IMR-90 (cell line): Measurements from ENCODE around the gene CFAP157. TPM values are rescaled to one million over a fixed set of nuclear protein-coding genes. Genes with fewer than 3 reads are reported as not detected.

ENCODE experiments used
- ATAC-seq: fragments of 200-7000 bp; cut with Tn5 transposase; 2 replicates; pipeline ENCODE4 v1.9.1; 2020; ENCODE audit warnings: low read depth, mild to moderate bottlenecking, moderate library complexity
- BruUV-seq: library from RNA; stranded (reverse); fragments of 400-500 nt; replicated peaks from 2 replicates; lab custom pipeline; 2021; lab: Mats Ljungman, UMichigan
- CTCF ChIA-PET: fragments of 300-600 bp; formaldehyde crosslinking; extraction: SDS; loops from one replicate; lab custom pipeline; 2021; ENCODE audit warnings: antibody characterized with exemption; lab: Yijun Ruan, JAX
- POLR2A ChIA-PET: fragments of 300-600 bp; sonication (Branson Sonifier 250); formaldehyde crosslinking; loops from one replicate; lab custom pipeline; 2022; ENCODE audit warnings: antibody characterized with exemption; ENCODE audit not compliant: unreplicated experiment; lab: Charles Lee
- DNase-seq: peaks from one replicate; pipeline ENCODE4 v3.0.0; 2013
- H2AFZ ChIP-seq: replicated peaks from 2 replicates; pipeline ENCODE3; 2013; ENCODE audit warnings: low read length, mild to moderate bottlenecking; ENCODE audit not compliant: poor library complexity
- H2AK5ac ChIP-seq: 2 replicates; pipeline ENCODE4 v1.6.1; 2013; ENCODE audit warnings: low read depth, low read length, inconsistent platforms
- H2AK9ac ChIP-seq: replicated peaks from 2 replicates; pipeline ENCODE3; 2013; ENCODE audit warnings: mild to moderate bottlenecking, low read depth, low read length, moderate library complexity; ENCODE audit not compliant: poor library complexity
- H2BK120ac ChIP-seq: 2 replicates; pipeline ENCODE4 v1.6.1; 2013; ENCODE audit warnings: low read depth, low read length, inconsistent platforms
- H2BK15ac ChIP-seq: 3 replicates; pipeline ENCODE4 v1.6.1; 2013; ENCODE audit warnings: low read depth, low read length, inconsistent platforms
- H2BK20ac ChIP-seq: 2 replicates; pipeline ENCODE4 v1.6.1; 2013; ENCODE audit warnings: low read depth, mild to moderate bottlenecking, inconsistent platforms, low read length, moderate library complexity
- H2BK5ac ChIP-seq: 2 replicates; pipeline ENCODE4 v1.6.1; 2013; ENCODE audit warnings: mild to moderate bottlenecking, low read depth, low read length, inconsistent platforms; ENCODE audit not compliant: poor library complexity, severe bottlenecking
- H3K14ac ChIP-seq: replicated peaks from 2 replicates; pipeline ENCODE4 v1.6.1; 2013; ENCODE audit warnings: low read depth, low read length, inconsistent platforms
- H3K18ac ChIP-seq: 2 replicates; pipeline ENCODE4 v1.6.1; 2013; ENCODE audit warnings: low read depth, low read length, control low read depth
- H3K23ac ChIP-seq: 2 replicates; pipeline ENCODE4 v1.6.1; 2013; ENCODE audit warnings: low read depth, low read length, inconsistent platforms
- H3K27ac ChIP-seq: 2 replicates; pipeline ENCODE4 v1.5.1; 2013; ENCODE audit warnings: mild to moderate bottlenecking, control low read depth, low read length; ENCODE audit not compliant: insufficient read depth
- H3K27me3 ChIP-seq: 2 replicates; pipeline ENCODE4 v1.6.1; 2013; ENCODE audit warnings: low read length; ENCODE audit not compliant: control insufficient read depth, insufficient read depth
- H3K36me3 ChIP-seq: 2 replicates; pipeline ENCODE4 v1.6.1; 2013; ENCODE audit warnings: low read length, mixed read lengths; ENCODE audit not compliant: control insufficient read depth, insufficient read depth
- H3K4ac ChIP-seq: 2 replicates; pipeline ENCODE4 v1.6.1; 2013; ENCODE audit warnings: low read depth, low read length, inconsistent platforms
- H3K4me1 ChIP-seq: 2 replicates; pipeline ENCODE4 v1.6.1; 2013; ENCODE audit warnings: low read length, mixed read lengths; ENCODE audit not compliant: control insufficient read depth, insufficient read depth
- H3K4me2 ChIP-seq: 2 replicates; pipeline ENCODE4 v1.6.1; 2013; ENCODE audit warnings: low read depth, mild to moderate bottlenecking, control low read depth, low read length, moderate library complexity
- H3K4me3 ChIP-seq: 2 replicates; pipeline ENCODE4 v1.5.1; 2013; ENCODE audit warnings: low read depth, mild to moderate bottlenecking, control low read depth, low read length, moderate library complexity; ENCODE audit not compliant: insufficient read depth
- H3K56ac ChIP-seq: 2 replicates; pipeline ENCODE4 v1.6.1; 2013; ENCODE audit warnings: low read length, inconsistent platforms; ENCODE audit not compliant: insufficient read depth; ENCODE audit errors: extremely low read depth
- H3K79me1 ChIP-seq, 2 experiments: 2 replicates each; pipeline ENCODE4 v1.6.1; 2013; ENCODE audit warnings: low read length in 2 of 2, inconsistent platforms in 1 of 2, low read depth in 1 of 2
- H3K9ac ChIP-seq: 2 replicates; pipeline ENCODE4 v1.6.1; 2013; ENCODE audit warnings: low read depth, low read length, control low read depth
- H3K9me1 ChIP-seq: 2 replicates; pipeline ENCODE4 v1.6.1; 2013; ENCODE audit warnings: low read length, inconsistent platforms; ENCODE audit not compliant: insufficient read depth
- H3K9me3 ChIP-seq: 2 replicates; pipeline ENCODE4 v1.6.1; 2013; ENCODE audit warnings: low read length; ENCODE audit not compliant: control insufficient read depth, insufficient read depth
- H4K20me1 ChIP-seq: 2 replicates; pipeline ENCODE4 v1.6.1; 2013; ENCODE audit warnings: low read length, inconsistent platforms; ENCODE audit not compliant: insufficient read depth
- H4K5ac ChIP-seq: 2 replicates; pipeline ENCODE4 v1.6.1; 2013; ENCODE audit warnings: mild to moderate bottlenecking, low read depth, low read length, control low read depth
- H4K8ac ChIP-seq, 2 experiments: 2 replicates each; pipeline ENCODE4 v1.6.1; 2013; ENCODE audit warnings: low read depth in 2 of 2, low read length in 2 of 2, control low read depth in 1 of 2, inconsistent platforms in 1 of 2
- H4K91ac ChIP-seq: 2 replicates; pipeline ENCODE4 v1.6.1; 2013; ENCODE audit warnings: low read depth, low read length, inconsistent platforms; ENCODE audit not compliant: insufficient read depth
- CEBPB ChIP-seq: IDR thresholded peaks from 2 replicates; pipeline ENCODE4 v1.6.1; 2012; ENCODE audit warnings: low read depth, low read length, improper control_type of control experiment
- FOS ChIP-seq: fragments of 150-350 bp; IDR thresholded peaks from 2 replicates; pipeline ENCODE4 v1.6.1; 2016; ENCODE audit warnings: low read depth, low read length
- MAZ ChIP-seq: IDR thresholded peaks from 2 replicates; pipeline ENCODE4 v1.6.1; 2012; ENCODE audit warnings: low read depth, mild to moderate bottlenecking, low read length, improper control_type of control experiment, moderate library complexity, borderline replicate concordance
- RFX5 ChIP-seq: IDR thresholded peaks from 2 replicates; pipeline ENCODE4 v1.8.0; 2012; ENCODE audit warnings: low read depth, mild to moderate bottlenecking, low read length, moderate library complexity
- USF2 ChIP-seq: fragments of 150-350 bp; IDR thresholded peaks from 2 replicates; pipeline ENCODE4 v1.6.1; 2017; ENCODE audit warnings: mild to moderate bottlenecking, antibody characterized with exemption, low read length, low read depth
- WGBS, 2 experiments: methylation state at CpG; one replicate each; pipeline versions ENCODE4 v1.1.5 to v1.1.7; 2013; ENCODE audit warnings: missing lambda C conversion rate in 2 of 2; ENCODE audit not compliant: insufficient read length in 1 of 2; ENCODE audit errors: extremely low coverage in 2 of 2; 5-methylcytosine and 5-hydroxymethylcytosine counted together
- dilution Hi-C: fragments of 300-500 bp; cut with HindIII; formaldehyde crosslinking; loops from one replicate; pipeline ENCODE4 v1.14.3; 2018; ENCODE audit warnings: low sequenced_read_pairs; ENCODE audit not compliant: unreplicated experiment
- in situ Hi-C: fragments of 300-500 bp; cut with MboI; formaldehyde crosslinking; loops from 3 replicates; pipeline ENCODE4 v1.14.3; 2019; ENCODE audit warnings: low sequenced_read_pairs, inconsistent platforms, mixed read lengths
- intact Hi-C: fragments of 100-400 bp; cut with micrococcal nuclease; formaldehyde crosslinking; loops from 2 replicates; pipeline ENCODE4 v1.10.0; 2022
- polyA plus RNA-seq, 3 experiments: library from polyadenylated mRNA; depleted of rRNA; stranded (reverse); fragments of >200 nt; gene quantifications; 2 replicates each; pipeline ENCODE4 v1.2.3, GENCODE V29; 2012; ENCODE audit warnings: low replicate concordance in 1 of 3
- total RNA-seq: library from RNA; depleted of rRNA; stranded (reverse); fragments of >200 nt; gene quantifications from 2 replicates; pipeline ENCODE4 v1.2.3, GENCODE V29; 2012

The CFAP157 gene
- total and polyA plus RNA-seq, 2 of the 4 experiments (the other 2 are of a cell fraction), result not detected

- CTCF ChIA-PET, result no interaction called here
- Histone ChIP-seq H3K4me2 (no peak overlapping the region), H3K4me1 (no peaks in the 10 kb centered on the region), H2BK5ac (no peak overlapping the region), H2BK120ac (no peak overlapping the region), H3K36me3 (no peaks in the 10 kb centered on the region), H2AK5ac (no peak overlapping the region), H3K56ac (no peak overlapping the region), H4K8ac (no peak overlapping the region), H3K27me3 (peaks cover 73% of the 10 kb centered on the region), H3K18ac (no peak overlapping the region), H3K9me3 (no peaks in the 10 kb centered on the region), H3K23ac (no peak overlapping the region), H2BK15ac (no peak overlapping the region), H3K79me1 (no peaks in the 10 kb centered on the region), H3K4ac (no peak overlapping the region), H3K9ac (no peak overlapping the region), H4K20me1 (peaks cover 6% of the 10 kb centered on the region; the same call in 1 of the 2 replicates), H4K91ac (no peak overlapping the region), H3K14ac (no peak overlapping the region), H3K9me1 (peaks cover 3% of the 10 kb centered on the region; the same call in 1 of the 2 replicates), H3K27ac (no peak overlapping the region), H2BK20ac (no peak overlapping the region), H3K4me3 (no peak overlapping the region), H2AFZ (no peak overlapping the region), H2AK9ac (no peak overlapping the region), H4K5ac (no peak overlapping the region)
- TF ChIP-seq RFX5 (no peak), USF2 (no peak), FOS (no peak), CEBPB (no peak), MAZ (no peak)
- BruUV-seq, result no TSS peak
- POLR2A ChIA-PET, result no interaction called here
- DNase-seq, result no peak
- peak; percentile 79 for ATAC-seq
- WGBS, 2 experiments, result 80% methylated on average over 1 of the region's 10 CpGs; no CpG with 5 or more reads in 1 of the 2 experiments
- in situ Hi-C loops, result no loop called here
- dilution Hi-C loops, result no loop called here
- intact Hi-C loops, result no loop called here
Observed at GRCh38 chr9:127751269-127752054, 44.7 kb downstream of the CFAP157 start.
